ENCODE results near the gene TBX1. TPM values are rescaled to one million over a fixed set of nuclear protein-coding genes. Genes with fewer than 3 reads are reported as not detected.

TBX1 gene
- total and polyA plus RNA-seq, 2 of the 13 experiments (the other 11 are each of a cell fraction or from before 2014, with no cell fraction given): not detected

GRCh38 chr22:19730655-19731360 is 29.8 kb upstream of the TBX1 start (continued):
- TF ChIP-seq TBX2 (CRISPR knock-in tag; IDR thresholded peaks at IDR 0.05; ENCODE audit: borderline replicate concordance): peak; percentile 88
- TF ChIP-seq, protein P1, sequence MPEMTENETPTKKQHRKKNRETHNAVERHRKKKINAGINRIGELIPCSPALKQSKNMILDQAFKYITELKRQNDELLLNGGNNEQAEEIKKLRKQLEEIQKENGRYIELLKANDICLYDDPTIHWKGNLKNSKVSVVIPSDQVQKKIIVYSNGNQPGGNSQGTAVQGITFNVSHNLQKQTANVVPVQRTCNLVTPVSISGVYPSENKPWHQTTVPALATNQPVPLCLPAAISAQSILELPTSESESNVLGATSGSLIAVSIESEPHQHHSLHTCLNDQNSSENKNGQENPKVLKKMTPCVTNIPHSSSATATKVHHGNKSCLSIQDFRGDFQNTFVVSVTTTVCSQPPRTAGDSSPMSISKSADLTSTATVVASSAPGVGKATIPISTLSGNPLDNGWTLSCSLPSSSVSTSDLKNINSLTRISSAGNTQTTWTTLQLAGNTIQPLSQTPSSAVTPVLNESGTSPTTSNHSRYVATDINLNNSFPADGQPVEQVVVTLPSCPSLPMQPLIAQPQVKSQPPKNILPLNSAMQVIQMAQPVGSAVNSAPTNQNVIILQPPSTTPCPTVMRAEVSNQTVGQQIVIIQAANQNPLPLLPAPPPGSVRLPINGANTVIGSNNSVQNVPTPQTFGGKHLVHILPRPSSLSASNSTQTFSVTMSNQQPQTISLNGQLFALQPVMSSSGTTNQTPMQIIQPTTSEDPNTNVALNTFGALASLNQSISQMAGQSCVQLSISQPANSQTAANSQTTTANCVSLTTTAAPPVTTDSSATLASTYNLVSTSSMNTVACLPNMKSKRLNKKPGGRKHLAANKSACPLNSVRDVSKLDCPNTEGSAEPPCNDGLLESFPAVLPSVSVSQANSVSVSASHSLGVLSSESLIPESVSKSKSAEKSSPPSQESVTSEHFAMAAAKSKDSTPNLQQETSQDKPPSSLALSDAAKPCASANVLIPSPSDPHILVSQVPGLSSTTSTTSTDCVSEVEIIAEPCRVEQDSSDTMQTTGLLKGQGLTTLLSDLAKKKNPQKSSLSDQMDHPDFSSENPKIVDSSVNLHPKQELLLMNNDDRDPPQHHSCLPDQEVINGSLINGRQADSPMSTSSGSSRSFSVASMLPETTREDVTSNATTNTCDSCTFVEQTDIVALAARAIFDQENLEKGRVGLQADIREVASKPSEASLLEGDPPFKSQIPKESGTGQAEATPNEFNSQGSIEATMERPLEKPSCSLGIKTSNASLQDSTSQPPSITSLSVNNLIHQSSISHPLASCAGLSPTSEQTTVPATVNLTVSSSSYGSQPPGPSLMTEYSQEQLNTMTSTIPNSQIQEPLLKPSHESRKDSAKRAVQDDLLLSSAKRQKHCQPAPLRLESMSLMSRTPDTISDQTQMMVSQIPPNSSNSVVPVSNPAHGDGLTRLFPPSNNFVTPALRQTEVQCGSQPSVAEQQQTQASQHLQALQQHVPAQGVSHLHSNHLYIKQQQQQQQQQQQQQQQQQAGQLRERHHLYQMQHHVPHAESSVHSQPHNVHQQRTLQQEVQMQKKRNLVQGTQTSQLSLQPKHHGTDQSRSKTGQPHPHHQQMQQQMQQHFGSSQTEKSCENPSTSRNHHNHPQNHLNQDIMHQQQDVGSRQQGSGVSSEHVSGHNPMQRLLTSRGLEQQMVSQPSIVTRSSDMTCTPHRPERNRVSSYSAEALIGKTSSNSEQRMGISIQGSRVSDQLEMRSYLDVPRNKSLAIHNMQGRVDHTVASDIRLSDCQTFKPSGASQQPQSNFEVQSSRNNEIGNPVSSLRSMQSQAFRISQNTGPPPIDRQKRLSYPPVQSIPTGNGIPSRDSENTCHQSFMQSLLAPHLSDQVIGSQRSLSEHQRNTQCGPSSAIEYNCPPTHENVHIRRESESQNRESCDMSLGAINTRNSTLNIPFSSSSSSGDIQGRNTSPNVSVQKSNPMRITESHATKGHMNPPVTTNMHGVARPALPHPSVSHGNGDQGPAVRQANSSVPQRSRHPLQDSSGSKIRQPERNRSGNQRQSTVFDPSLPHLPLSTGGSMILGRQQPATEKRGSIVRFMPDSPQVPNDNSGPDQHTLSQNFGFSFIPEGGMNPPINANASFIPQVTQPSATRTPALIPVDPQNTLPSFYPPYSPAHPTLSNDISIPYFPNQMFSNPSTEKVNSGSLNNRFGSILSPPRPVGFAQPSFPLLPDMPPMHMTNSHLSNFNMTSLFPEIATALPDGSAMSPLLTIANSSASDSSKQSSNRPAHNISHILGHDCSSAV (CRISPR knock-in tag; IDR thresholded peaks at IDR 0.05; ENCODE audit: borderline replicate concordance): no peak
- TF ChIP-seq ZNF616 (CRISPR knock-in tag; IDR thresholded peaks at IDR 0.05; ENCODE audit: low read depth): no peak
- peak; percentile 57; the same call in 1 of the 2 replicates for TF ChIP-seq NR2F2 (IDR thresholded peaks at IDR 0.05; ENCODE audit: borderline replicate concordance, low read depth)
- TF ChIP-seq ETV5 (CRISPR knock-in tag; IDR thresholded peaks at IDR 0.05; ENCODE audit: borderline replicate concordance): peak; percentile 90; the same call in 1 of the 2 replicates
- TF ChIP-seq MAFF (IDR thresholded peaks at IDR 0.05; ENCODE audit: low read depth, low read length): no peak
- TF ChIP-seq CBFB (CRISPR knock-in tag; IDR thresholded peaks at IDR 0.05): peak; percentile 64; the same call in 1 of the 2 replicates
- TF ChIP-seq, protein P2, sequence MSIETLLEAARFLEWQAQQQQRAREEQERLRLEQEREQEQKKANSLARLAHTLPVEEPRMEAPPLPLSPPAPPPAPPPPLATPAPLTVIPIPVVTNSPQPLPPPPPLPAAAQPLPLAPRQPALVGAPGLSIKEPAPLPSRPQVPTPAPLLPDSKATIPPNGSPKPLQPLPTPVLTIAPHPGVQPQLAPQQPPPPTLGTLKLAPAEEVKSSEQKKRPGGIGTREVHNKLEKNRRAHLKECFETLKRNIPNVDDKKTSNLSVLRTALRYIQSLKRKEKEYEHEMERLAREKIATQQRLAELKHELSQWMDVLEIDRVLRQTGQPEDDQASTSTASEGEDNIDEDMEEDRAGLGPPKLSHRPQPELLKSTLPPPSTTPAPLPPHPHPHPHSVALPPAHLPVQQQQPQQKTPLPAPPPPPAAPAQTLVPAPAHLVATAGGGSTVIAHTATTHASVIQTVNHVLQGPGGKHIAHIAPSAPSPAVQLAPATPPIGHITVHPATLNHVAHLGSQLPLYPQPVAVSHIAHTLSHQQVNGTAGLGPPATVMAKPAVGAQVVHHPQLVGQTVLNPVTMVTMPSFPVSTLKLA (IDR thresholded peaks at IDR 0.05): peak; percentile 4; the same call in 1 of the 2 replicates
- no peak for TF ChIP-seq WIZ (CRISPR knock-in tag; IDR thresholded peaks at IDR 0.05)
- TF ChIP-seq ATF2 (CRISPR knock-in tag; IDR thresholded peaks at IDR 0.05): peak; percentile 32; the same call in 1 of the 2 replicates
- TF ChIP-seq HDAC2 (CRISPR knock-in tag; IDR thresholded peaks at IDR 0.05): peak; percentile 87
- 0 out of 2 replicates have a peak, but pooled peaks have one; percentile 64 for TF ChIP-seq SRY (CRISPR knock-in tag; IDR thresholded peaks at IDR 0.05)
- no peak for TF ChIP-seq ZNF256 (CRISPR knock-in tag; conservative IDR thresholded peaks at IDR 0.05)
- TF ChIP-seq KLF13 (CRISPR knock-in tag; IDR thresholded peaks at IDR 0.05): peak; percentile 36; the same call in 1 of the 2 replicates
- TF ChIP-seq ZNF460 (CRISPR knock-in tag; IDR thresholded peaks at IDR 0.05; ENCODE audit: borderline replicate concordance): no peak
- TF ChIP-seq NBN (conservative IDR thresholded peaks at IDR 0.05): no peak
- TF ChIP-seq ZSCAN22 (CRISPR knock-in tag; IDR thresholded peaks at IDR 0.05): no peak
- TF ChIP-seq AGO1 (IDR thresholded peaks at IDR 0.05; ENCODE audit: low read depth, low read length, poor library complexity, severe bottlenecking): peak; percentile 50
- TF ChIP-seq STAT5B (CRISPR knock-in tag; IDR thresholded peaks at IDR 0.05): no peak
